Inflammatory macrophage treated with lipopolysaccharide for 1 hour (primary cell): ENCODE measurements around the gene C2CD4C.
"Not testable (repeated sequence)": the region's sequence is repeated elsewhere in the genome, so short reads cannot be mapped to it uniquely, and the experiment has no call there.

ENCODE experiments used
- DNase-seq, 2 donors: peaks; one replicate each; pipeline ENCODE4 v3.0.0-alpha.2; 2020 to 2022

The C2CD4C gene

DNA sequence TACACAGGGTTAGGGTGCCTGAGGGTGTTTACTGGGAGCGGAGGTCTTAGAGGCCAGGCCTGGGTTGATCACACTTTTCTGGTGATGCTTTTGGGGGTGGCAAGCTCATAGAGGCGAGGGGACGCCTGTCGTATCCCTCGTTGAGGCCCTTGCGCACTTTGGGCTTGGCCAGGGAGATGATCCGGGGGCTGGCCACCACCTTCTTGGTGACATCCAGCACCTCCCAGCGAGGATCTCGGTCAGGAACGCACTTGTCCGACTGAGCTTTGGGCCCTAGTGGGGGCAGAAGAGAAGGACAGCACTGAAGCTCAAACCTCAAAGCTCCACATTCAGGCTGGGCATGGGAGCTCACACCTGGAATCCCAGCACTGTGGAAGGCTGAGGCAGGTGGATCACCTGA is 46.8 kb downstream of the C2CD4C start:
- no peak for DNase-seq

DNA sequence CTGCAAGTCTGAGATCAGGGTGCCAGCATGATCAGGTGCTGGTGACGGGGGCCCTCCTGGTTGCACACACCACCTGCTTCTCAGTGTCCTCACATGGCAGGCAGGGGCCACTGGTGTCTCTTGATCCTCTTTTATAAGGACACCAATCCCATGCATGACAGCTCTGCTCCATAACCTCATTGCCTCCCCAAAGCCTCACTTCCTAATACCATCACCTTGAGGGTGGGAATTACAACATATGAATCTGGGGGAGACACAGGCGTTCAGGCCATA is 49.4 kb downstream of the C2CD4C start:
- no peak for DNase-seq

- DNase-seq = not testable (repeated sequence)
Measured at GRCh38 chr19:355536-355935, 53.4 kb downstream of the C2CD4C start.
